ES-I3 (cell line): ENCODE measurements around the gene SVEP1.
"Not testable (repeated sequence)": the region's sequence is repeated elsewhere in the genome, so short reads cannot be mapped to it uniquely, and the experiment has no call there.

Experiments used
- H3K36me3 ChIP-seq: 2 replicates; pipeline ENCODE4 v1.6.1; 2013; ENCODE audit warnings: mild to moderate bottlenecking, low read length, control low read depth, moderate library complexity; ENCODE audit not compliant: insufficient read depth
- H3K4me1 ChIP-seq: 2 replicates; pipeline ENCODE4 v1.6.1; 2013; ENCODE audit warnings: mild to moderate bottlenecking, control low read depth, low read length; ENCODE audit not compliant: insufficient read depth
- H3K9ac ChIP-seq: 2 replicates; pipeline ENCODE4 v1.6.1; 2013; ENCODE audit warnings: low read depth, mild to moderate bottlenecking, low read length, moderate library complexity
- H3K9me3 ChIP-seq: 2 replicates; pipeline ENCODE4 v1.6.1; 2013; ENCODE audit warnings: mild to moderate bottlenecking, low read length, moderate library complexity; ENCODE audit not compliant: control insufficient read depth, insufficient read depth

SVEP1 gene

DNA sequence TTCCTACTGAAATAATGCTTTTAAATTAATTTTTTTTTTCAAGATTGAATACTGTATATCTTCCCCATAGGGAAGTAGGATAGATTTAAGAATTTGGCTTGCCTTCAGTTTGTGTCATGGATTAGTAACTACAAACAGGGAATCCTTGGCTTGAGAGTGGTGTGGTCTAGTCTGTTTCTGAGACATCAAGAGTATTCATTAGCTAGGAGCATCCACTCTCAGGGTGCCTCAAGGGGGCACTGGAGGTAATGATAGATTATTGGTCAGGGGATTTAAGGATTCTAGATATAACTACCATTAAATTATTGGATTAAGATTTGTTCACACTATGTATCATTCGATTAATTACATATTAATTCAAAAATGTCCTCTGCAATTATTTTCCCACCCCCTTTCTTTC lies 150.1 kb downstream of the SVEP1 start:
- Histone ChIP-seq H3K9me3 (no peaks in the 10 kb centered on the region), H3K36me3 (no peaks in the 10 kb centered on the region), H3K4me1 (no peaks in the 10 kb centered on the region), H3K9ac (no peak overlapping the region)

DNA sequence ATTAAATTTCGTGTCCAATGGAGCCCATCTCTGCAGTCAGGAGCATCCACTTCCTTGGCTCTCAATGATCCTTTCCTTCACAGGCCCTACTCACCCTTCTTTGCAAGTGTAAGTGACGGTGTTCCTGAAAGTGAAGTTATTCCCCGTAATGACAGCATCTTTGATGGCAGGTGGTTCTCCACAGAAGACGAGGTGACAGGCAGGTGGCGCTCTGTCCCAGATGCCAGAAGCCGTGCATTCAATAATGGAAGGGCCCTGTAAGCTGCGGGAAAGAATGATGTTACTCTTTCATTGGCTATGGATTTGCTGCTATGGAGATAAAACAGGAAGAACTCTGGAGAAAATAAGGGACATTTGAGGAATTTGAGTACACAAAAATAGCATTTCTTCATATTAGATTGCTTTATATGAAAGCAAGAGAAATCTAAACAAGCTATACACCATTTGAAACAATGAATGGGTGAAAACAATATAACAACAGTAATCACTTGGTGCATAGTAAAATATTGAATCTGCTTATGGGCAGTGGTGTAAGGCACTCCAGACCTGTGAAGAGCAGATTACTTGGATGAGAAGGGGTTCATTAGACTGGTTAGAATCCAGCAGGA lies 151.9 kb downstream of the SVEP1 start:
- H3K36me3 ChIP-seq: no peaks in the 10 kb centered on the region
- H3K9me3 ChIP-seq: no peaks in the 10 kb centered on the region
- H3K9ac ChIP-seq: no peak overlapping the region
- no peaks in the 10 kb centered on the region for H3K4me1 ChIP-seq

DNA sequence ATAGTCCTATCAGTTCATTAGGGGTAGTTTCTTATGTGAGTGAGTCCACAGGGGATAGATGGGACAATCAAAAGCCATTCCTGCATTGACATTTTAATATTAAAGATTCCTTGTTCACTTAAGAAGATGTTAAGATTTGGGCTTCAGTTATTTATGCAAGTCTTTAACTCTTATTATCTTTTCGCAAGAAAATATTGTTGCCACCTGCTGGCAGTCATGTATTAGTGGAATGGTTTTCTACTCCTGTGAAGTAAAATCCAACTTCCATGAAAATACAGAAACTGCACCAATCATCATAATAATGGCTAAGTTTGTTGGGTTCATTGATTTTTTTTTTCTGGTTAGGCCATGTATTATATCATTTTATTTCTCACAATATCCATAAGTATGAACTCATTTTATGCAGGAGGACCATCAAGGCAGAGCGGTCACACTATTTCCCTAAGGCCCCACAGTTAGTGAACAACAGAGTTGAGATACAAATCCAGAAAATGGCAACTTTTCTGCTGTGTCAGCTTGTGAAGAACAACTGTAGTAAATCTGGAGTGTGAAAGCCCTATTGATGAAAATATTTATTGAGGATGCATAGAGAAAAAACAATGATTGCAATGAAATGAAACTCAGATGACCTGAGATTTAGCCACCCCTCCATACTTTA lies 153.4 kb downstream of the SVEP1 start:
- Histone ChIP-seq H3K36me3 (no peaks in the 10 kb centered on the region), H3K4me1 (no peaks in the 10 kb centered on the region), H3K9ac (no peak overlapping the region), H3K9me3 (no peaks in the 10 kb centered on the region)

DNA sequence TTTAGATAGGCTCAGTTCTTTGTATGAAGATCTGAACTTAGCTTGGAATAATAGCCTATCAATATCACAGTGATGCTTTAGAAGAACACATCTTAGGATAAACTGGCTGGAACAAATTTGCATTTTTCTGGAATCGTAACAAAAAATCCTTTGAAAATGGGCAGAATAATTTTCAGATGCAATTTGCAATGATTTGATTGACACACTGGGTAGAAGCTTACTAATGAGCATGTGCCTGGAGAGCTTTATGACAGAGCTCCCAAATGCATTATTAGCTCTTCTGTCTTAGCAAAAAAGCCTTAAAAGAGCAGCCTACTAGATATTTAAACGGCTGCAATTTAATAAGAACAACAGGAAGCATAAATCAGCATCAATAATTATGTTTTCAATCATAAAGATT lies 165.1 kb downstream of the SVEP1 start:
- H3K9ac ChIP-seq: no peak overlapping the region
- no peaks in the 10 kb centered on the region for H3K36me3 ChIP-seq
- H3K4me1 ChIP-seq: no peaks in the 10 kb centered on the region
- H3K9me3 ChIP-seq: no peaks in the 10 kb centered on the region; the same call in 1 of the 2 replicates

DNA sequence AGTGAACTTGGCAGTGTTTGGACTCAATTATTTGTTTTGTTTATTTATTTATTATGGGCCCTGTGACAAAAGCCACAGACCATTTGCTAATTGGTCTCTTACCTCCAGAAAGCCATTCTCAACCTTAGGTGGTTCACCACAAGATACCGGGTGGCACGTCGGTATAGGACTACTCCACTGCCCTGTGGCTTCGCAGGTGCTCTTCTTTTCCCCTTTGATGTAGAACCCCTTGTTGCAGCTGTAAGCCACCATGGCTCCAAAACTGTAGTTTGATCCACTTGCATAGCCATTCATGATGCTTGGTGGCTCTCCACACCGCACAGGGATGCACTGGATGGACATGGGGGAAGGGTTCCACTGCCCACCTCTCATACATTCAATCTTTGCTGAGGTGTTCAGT lies 168.6 kb downstream of the SVEP1 start:
- Histone ChIP-seq H3K9me3 (no peaks in the 10 kb centered on the region), H3K36me3 (no peaks in the 10 kb centered on the region), H3K9ac (no peak overlapping the region), H3K4me1 (no peaks in the 10 kb centered on the region)

DNA sequence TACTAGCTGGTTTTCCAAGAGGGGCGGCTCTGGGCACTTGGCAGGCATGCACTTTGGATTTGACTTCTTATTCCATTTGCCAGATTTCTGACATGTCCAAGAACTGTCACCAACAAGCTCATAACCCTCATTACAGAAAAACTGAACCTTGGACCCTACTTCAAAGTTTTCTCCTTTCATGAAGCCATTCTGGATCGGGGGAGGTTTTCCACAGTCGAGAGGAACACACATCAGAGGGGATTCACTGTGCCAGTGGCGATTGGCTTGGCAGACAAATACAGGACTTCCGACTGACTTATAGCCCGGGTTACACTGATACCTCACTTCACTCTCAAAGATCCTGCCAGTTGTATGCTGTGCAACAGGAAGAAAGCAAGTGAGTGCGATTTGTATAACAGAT lies 170.9 kb downstream of the SVEP1 start:
- H3K9me3 ChIP-seq: no peaks in the 10 kb centered on the region

DNA sequence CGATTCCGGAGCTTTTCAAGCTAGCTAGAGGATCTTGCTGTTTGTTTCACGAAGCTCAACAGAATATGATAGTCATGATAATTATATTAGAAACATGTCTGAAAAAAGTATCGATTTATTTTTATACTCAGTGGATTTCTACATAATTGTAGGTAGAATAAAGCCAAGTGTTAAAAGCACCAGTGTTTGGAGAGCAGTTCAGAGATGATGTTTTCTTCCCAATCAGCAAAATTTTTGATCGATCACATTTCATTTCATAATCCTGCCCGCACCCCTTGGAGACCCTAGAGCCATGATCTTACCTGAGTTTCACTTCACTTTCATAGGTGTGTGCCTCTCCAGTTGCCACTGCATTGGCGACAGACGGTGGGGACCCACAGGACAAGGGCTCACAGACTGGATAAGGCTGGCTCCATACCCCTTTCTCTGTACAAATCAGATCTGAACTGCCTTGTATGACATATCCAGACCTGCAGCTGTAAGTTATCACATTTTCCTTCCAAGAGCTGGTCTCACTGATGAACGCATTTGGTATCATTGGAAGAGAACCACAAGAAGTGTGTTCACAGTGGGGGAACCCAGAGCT lies 173.6 kb downstream of the SVEP1 start:
- no peaks in the 10 kb centered on the region for H3K9me3 ChIP-seq
- H3K4me1 ChIP-seq: no peaks in the 10 kb centered on the region
- no peak overlapping the region for H3K9ac ChIP-seq
- H3K36me3 ChIP-seq: no peaks in the 10 kb centered on the region

More for the DNA sequence above, 170.9 kb downstream of the SVEP1 start:
- H3K4me1 ChIP-seq: no peaks in the 10 kb centered on the region
- no peak overlapping the region for H3K9ac ChIP-seq
- H3K36me3 ChIP-seq: no peaks in the 10 kb centered on the region

DNA sequence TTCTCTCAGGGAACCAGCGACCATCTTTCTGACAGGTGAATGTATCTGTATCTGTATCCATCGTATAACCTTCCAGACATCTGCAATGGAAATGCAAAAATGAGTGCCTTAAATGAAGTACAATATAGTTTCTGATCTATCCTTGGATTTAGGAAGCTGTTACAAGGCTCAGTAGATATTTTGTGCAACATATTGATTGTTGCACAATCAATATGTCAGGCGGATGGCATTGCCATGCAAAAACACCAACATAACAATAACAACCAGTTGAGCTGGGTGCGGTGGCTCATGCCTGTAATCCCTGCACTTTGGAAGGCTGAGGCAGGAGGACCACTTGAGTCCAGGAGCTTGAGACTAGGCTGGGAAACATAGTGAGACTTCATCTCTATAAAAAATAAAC lies 175.1 kb downstream of the SVEP1 start:
- no peak overlapping the region for H3K9ac ChIP-seq
- H3K4me1 ChIP-seq: no peaks in the 10 kb centered on the region
- no peaks in the 10 kb centered on the region for H3K9me3 ChIP-seq
- H3K36me3 ChIP-seq: no peaks in the 10 kb centered on the region

DNA sequence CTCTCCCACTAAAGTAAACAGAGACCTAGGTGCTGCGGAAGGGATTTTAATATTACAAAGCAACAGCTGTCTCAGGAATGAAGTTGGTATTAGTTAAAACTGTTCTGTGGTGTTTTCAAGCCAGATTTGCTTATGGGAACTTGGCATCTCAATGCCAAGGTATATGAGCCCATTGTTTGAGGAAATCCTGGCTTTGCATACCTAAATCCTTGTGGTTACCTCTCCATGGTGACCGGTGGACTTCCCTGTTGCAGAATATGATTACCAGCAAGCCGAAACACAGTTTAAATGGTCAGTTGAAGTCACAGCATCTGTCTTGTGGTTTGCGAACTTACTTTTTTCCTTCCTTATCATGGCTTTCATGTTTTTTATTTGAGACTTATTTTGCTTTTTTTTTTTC lies 179.6 kb downstream of the SVEP1 start:
- H3K4me1 ChIP-seq: no peaks in the 10 kb centered on the region
- H3K9me3 ChIP-seq: no peaks in the 10 kb centered on the region
- no peaks in the 10 kb centered on the region for H3K36me3 ChIP-seq
- no peak overlapping the region for H3K9ac ChIP-seq

DNA sequence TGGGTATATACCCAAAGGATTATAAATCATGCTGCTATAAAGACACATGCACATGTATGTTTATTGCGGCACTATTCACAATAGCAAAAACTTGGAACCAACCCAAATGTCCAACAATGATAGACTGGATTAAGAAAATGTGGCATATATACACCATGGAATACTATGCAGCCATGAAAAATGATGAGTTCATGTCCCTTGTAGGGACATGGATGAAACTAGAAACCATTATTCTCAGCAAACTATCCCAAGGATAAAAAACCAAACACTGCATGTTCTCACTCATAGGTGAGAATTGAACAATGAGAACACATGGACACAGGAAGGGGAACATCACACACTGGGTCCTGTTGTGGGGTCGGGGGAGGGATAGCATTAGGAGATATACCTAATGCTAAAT lies 180.5 kb downstream of the SVEP1 start:
- not testable (repeated sequence) for H3K9me3 ChIP-seq, H3K4me1 ChIP-seq, H3K9ac ChIP-seq, H3K36me3 ChIP-seq

DNA sequence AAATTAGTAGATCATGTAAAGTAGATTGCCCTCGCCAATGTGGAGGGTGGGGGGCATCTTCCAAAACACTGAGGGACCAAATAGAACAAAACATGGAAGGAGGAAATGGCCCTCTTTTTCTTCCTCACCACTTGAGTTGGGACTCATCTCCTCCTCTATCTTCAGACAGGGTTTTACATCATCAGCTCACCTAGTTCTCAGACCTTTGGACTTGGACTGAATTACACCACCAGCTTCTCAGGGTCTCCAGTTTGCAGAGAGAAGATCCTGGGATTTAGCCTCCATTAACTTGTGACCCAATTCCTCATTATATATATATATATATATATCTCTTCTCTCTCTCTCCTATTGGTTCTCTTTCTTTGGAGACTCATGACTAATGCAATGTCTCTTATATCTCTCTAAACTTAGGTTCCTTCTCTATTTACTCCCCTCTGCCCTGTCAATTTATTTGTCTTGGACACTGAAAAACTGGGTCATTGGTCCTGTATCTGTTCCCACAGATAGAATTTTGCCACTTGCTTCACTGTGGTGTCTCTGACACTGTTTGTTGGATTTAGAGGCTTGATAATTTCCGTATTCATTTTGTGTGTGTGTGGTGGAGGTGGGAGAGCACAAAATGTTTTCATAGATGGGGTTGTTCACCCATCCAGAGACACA lies 187.6 kb downstream of the SVEP1 start:
- no peaks in the 10 kb centered on the region for H3K36me3 ChIP-seq
- H3K4me1 ChIP-seq: no peaks in the 10 kb centered on the region
- H3K9me3 ChIP-seq: no peaks in the 10 kb centered on the region
- H3K9ac ChIP-seq: no peak overlapping the region

DNA sequence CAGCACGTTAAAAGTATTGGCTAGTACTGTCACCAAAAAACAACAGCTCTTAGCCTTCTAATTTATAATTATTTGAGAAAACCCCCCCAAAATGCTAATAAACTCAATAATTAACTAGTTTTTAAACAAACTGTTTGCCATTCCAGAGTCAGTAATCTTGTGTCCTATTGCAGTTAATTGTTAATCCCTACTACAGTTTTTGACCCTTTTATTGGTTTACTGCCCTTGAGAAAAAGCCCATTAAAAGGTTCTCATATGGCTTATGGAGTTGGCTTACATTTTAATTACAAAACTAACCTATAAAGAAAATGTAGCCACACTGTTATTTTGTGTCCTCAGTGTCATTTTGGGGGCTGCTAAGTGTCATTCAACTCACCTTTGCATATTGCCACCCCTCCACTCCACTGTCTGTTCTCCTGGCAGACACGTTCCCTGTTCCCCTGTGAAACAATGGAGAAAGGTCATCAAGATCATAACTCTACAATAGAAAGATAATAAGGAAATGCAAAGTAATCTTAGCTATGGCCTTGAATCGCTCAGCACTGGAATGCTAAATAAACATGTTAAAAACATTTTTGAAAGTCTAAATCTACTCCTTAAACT lies 190.3 kb downstream of the SVEP1 start:
- H3K9ac ChIP-seq: no peak overlapping the region
- no peaks in the 10 kb centered on the region for H3K9me3 ChIP-seq
- no peaks in the 10 kb centered on the region for H3K36me3 ChIP-seq
- no peaks in the 10 kb centered on the region for H3K4me1 ChIP-seq

DNA sequence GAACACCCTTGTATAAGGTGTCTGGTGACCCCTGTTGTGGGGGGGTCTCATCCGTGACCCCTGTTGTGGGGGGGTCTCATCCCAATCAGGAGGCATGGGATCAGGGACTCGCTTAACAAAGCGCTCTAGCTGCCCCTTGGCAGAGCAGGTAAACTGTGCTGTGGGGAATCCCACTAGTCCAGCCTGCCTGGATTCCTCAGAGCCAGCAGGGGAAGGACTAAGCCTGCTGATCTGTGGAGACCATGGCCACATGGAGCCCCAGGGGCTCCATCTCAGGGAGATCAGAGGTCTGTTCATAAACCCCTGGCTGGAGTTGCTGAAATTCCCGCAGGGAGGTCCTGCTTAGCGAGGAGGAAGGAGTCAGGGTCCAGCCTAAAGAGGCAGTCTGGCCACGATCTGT lies 196.1 kb downstream of the SVEP1 start:
- Histone ChIP-seq H3K9ac (no peak overlapping the region), H3K36me3 (no peaks in the 10 kb centered on the region), H3K9me3 (no peaks in the 10 kb centered on the region), H3K4me1 (no peaks in the 10 kb centered on the region)

DNA sequence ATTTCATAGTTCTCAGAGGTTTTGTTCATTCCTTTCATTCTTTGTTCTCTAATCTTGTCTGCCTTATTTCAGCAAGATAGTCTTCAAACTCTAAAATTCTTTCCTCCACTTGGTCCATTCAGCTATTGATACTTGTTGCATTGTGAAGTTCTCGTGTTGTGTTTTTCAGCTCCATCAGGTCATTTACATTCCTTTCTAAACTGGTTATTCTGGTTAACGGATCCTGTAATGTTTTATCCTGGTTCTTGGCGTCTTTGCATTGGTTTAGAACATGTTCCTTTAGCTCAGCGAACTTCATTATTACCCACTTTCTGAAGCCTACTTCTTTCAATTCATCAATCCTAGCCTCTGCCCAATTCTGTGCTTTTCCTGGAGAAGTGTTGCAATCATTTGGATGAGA lies 196.8 kb downstream of the SVEP1 start:
- no peaks in the 10 kb centered on the region for H3K4me1 ChIP-seq
- H3K9ac ChIP-seq: no peak overlapping the region
- H3K36me3 ChIP-seq: no peaks in the 10 kb centered on the region
- no peaks in the 10 kb centered on the region for H3K9me3 ChIP-seq
